ENCODE results near the gene AQP12A.
A peak's percentile ranks its signal among the peaks of the same experiment; 100 is the strongest.
"Not testable (repeated sequence)": the region's sequence is repeated elsewhere in the genome, so short reads cannot be mapped to it uniquely, and the experiment has no call there.

Gene AQP12A

GRCh38 chr2:240688553-240688919, 3.1 kb upstream of the AQP12A start:
- DNase-seq (ENCODE audit: low read depth), result no peak

- no peak for DNase-seq (ENCODE audit: low read depth)
These were observed 1.7 kb upstream of the AQP12A start for GRCh38 chr2:240689975-240690374.

- not testable (repeated sequence) for DNase-seq (ENCODE audit: low read depth)
These were observed 1.1 kb upstream of the AQP12A start for GRCh38 chr2:240690421-240691074.

GRCh38 chr2:240691075-240691427, 615 bp upstream of the AQP12A start:
- DNase-seq (ENCODE audit: low read depth), result not testable (repeated sequence)

GRCh38 chr2:240692583-240693561, 1.2 kb downstream of the AQP12A start:
- DNase-seq (ENCODE audit: low read depth), result not testable (repeated sequence)

GRCh38 chr2:240694304-240694703, 2.6 kb downstream of the AQP12A start:
- not testable (repeated sequence) for DNase-seq (ENCODE audit: low read depth)

- not testable (repeated sequence) for DNase-seq (ENCODE audit: low read depth)
These were observed 3.9 kb downstream of the AQP12A start for GRCh38 chr2:240695593-240695992.

- not testable (repeated sequence) for DNase-seq (ENCODE audit: low read depth)
These were observed 4.8 kb downstream of the AQP12A start for GRCh38 chr2:240696469-240696868.

- not testable (repeated sequence) for DNase-seq (ENCODE audit: low read depth)
These were observed 7.3 kb downstream of the AQP12A start for GRCh38 chr2:240698852-240699561.

GRCh38 chr2:240699835-240700234, 8.2 kb downstream of the AQP12A start:
- not testable (repeated sequence) for DNase-seq (ENCODE audit: low read depth)

- not testable (repeated sequence) for DNase-seq (ENCODE audit: low read depth)
These were observed 8.9 kb downstream of the AQP12A start for GRCh38 chr2:240700616-240701015.

GRCh38 chr2:240701091-240701735, 9.5 kb downstream of the AQP12A start:
- DNase-seq (ENCODE audit: low read depth), result no peak

- no peak for DNase-seq (ENCODE audit: low read depth)
These were observed 10.3 kb downstream of the AQP12A start for GRCh38 chr2:240701736-240702639.

- DNase-seq (ENCODE audit: low read depth), result no peak
These were observed 11.0 kb downstream of the AQP12A start for GRCh38 chr2:240702640-240703011.

GRCh38 chr2:240703417-240704341, 12.0 kb downstream of the AQP12A start:
- DNase-seq (ENCODE audit: low read depth), result no peak

GRCh38 chr2:240704651-240705050, 13.0 kb downstream of the AQP12A start:
- DNase-seq (ENCODE audit: low read depth), result peak; percentile 31

GRCh38 chr2:240705204-240705791, 13.6 kb downstream of the AQP12A start:
- DNase-seq (ENCODE audit: low read depth), result no peak

GRCh38 chr2:240707043-240707756, 15.5 kb downstream of the AQP12A start:
- no peak for DNase-seq (ENCODE audit: low read depth)

GRCh38 chr2:240707821-240708220, 16.2 kb downstream of the AQP12A start:
- no peak for DNase-seq (ENCODE audit: low read depth)
